HG02763 (cell line): Measurements from ENCODE around the gene FMNL2.

Source experiments
- ATAC-seq: cut with Tn5 transposase; IDR thresholded peaks from one replicate; pipeline ENCODE4 v1.9.1; 2021; ENCODE audit warnings: mild to moderate bottlenecking, moderate library complexity; ENCODE audit not compliant: unreplicated experiment

Gene FMNL2

GRCh38 chr2:152682663-152683062 is 347.7 kb downstream of the FMNL2 start:
- no peak for ATAC-seq

GRCh38 chr2:152683400-152683799 is 348.4 kb downstream of the FMNL2 start:
- no peak for ATAC-seq

- no peak for ATAC-seq
Measured at GRCh38 chr2:152686321-152686720, 351.3 kb downstream of the FMNL2 start.

- ATAC-seq: peak; percentile 78
Measured at GRCh38 chr2:152693033-152693432, 358.1 kb downstream of the FMNL2 start.

- no peak for ATAC-seq
Measured at GRCh38 chr2:152694161-152694661, 359.2 kb downstream of the FMNL2 start.

GRCh38 chr2:152695763-152696162 is 360.8 kb downstream of the FMNL2 start:
- ATAC-seq: no peak

GRCh38 chr2:152696476-152696875 is 361.5 kb downstream of the FMNL2 start:
- no peak for ATAC-seq
